ENCODE data around the gene AIMP2. TPM values are rescaled to one million over a fixed set of nuclear protein-coding genes. Genes with fewer than 3 reads are reported as not detected.
"Not testable (repeated sequence)": the region's sequence is repeated elsewhere in the genome, so short reads cannot be mapped to it uniquely, and the experiment has no call there.

AIMP2 gene
- total RNA-seq (10 to 100 TPM; 53.0 to 63.4 TPM), polyA plus RNA-seq (ENCODE audit: insufficient read depth, low read depth, low replicate concordance) (121 TPM)
- long read RNA-seq, donor 1, transcript AIMP2-201 (4 exons, 1,225 nt) = major isoform, 24 of 169 reads
- long read RNA-seq, donor 1, partial matches to known transcripts = 120 of 169 reads
- long read RNA-seq, donor 1, other reads (novel, unspliced or antisense) = 21 of 169 reads
- long read RNA-seq, donor 2, transcript AIMP2-201 (4 exons, 1,225 nt) = major isoform, 13 of 13 reads
- long read RNA-seq, donor 2, partial matches to known transcripts = 0 of 13 reads
- long read RNA-seq, donor 2, other reads (novel, unspliced or antisense) = 0 of 13 reads

DNA sequence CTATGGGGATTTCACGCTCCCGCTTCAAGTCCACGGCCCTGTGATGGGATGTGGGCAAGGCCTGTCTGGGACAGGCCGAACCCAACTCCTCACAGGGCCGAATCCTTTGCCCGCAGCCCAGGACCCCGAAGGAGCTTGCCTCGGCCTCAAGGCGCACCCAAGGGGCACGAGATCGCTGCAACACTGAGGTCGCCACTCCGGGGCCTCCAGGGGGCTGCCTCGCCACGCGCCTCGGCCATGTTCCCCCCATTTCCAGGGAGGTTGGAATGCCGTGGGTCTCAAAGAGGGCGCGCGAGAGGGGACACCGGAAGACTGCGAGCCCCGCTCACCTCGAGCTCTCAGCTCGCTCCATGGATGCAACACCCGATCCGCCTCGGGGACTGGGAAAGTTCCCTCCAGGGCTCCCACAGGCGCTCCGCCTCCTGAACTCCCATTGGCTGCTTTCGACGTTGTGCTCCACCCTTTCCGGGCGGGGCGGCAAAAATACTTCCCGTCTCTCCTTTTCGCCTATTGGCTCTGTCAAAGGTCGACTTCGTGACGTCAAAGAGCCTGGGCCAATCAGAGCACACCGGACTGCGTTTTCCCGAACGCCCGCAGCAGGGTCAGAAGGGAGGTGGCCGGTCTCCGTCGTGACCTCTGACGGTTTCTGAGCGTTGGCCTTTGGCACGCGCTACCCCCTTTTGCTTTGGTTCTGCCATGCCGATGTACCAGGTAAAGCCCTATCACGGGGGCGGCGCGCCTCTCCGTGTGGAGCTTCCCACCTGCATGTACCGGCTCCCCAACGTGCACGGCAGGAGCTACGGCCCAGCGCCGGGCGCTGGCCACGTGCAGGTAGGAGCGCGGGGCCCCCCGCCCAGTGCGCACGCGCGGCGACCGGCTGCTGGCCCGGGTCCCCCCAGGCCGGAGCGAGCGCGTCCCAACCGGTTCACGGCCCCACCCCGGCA, at the start of gene AIMP2, which contains the start of gene PMS2:
Gene AIMP2 (plus strand): TSS at position 605 of the 944 bp plus-strand sequence. CDS start 92 bp downstream, at position 697.
Gene PMS2 (minus strand): TSS at position 382 of the 944 bp plus-strand sequence. CDS start 30 bp downstream, at position 352.
- peak; percentile 99 for DNase-seq
- TF ChIP-seq, protein P1, sequence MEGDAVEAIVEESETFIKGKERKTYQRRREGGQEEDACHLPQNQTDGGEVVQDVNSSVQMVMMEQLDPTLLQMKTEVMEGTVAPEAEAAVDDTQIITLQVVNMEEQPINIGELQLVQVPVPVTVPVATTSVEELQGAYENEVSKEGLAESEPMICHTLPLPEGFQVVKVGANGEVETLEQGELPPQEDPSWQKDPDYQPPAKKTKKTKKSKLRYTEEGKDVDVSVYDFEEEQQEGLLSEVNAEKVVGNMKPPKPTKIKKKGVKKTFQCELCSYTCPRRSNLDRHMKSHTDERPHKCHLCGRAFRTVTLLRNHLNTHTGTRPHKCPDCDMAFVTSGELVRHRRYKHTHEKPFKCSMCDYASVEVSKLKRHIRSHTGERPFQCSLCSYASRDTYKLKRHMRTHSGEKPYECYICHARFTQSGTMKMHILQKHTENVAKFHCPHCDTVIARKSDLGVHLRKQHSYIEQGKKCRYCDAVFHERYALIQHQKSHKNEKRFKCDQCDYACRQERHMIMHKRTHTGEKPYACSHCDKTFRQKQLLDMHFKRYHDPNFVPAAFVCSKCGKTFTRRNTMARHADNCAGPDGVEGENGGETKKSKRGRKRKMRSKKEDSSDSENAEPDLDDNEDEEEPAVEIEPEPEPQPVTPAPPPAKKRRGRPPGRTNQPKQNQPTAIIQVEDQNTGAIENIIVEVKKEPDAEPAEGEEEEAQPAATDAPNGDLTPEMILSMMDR (IDR thresholded peaks at IDR 0.05) = peak in 1 of 3 experiments; percentile 34
- peak; percentile 14 for TF ChIP-seq POLR2A (IDR thresholded peaks at IDR 0.05)
- peaks cover 8% of the 10 kb centered on the region for H3K4me1 ChIP-seq
- intact Hi-C loops (cut with DNase I; ENCODE audit: low total_unique reads) = no loop called here
- no peaks in the 10 kb centered on the region for H3K9me3 ChIP-seq
- H3K27me3 ChIP-seq = no peaks in the 10 kb centered on the region
- 0 to 1% methylated on average over 22 to 71 of the region's 84 CpGs for WGBS, 2 donors
- H3K36me3 ChIP-seq (ENCODE audit: low read depth, missing control alignments) = no peaks in the 10 kb centered on the region
- H3K4me3 ChIP-seq = peak within 1 kb of the TSS; percentile 66 to 72
- peak within 1 kb of the TSS; percentile 87 to 92 for H3K27ac ChIP-seq

DNA sequence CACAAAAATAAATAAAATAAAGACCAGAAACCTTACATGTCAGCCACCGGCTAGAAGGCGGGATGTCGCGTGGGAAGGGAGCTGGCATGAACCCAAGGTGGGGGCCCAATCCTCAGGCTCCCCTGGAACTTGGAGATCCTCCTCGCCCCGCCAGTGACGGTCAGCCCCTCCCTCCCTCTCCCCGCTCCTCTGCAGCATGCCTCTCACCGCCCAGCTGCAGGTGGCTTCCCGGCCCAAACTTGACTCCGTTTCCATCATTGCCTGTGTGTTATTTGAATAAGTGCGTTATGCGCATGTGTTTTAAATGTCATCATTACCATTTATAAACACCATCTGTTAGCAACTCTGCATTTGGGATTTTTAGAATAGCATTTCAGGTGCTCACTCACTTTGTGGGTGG, 45.9 kb upstream of the AIMP2 start:
- intact Hi-C loops (cut with DNase I; ENCODE audit: low total_unique reads); H3K27me3 ChIP-seq; DNase-seq; H3K4me1 ChIP-seq; H3K9me3 ChIP-seq; H3K36me3 ChIP-seq (ENCODE audit: low read depth, missing control alignments); H3K27ac ChIP-seq; H3K4me3 ChIP-seq: not testable (repeated sequence)
- 53% methylated on average over 3 of the region's 13 CpGs; no CpG with 5 or more reads in 1 of the 2 donors for WGBS, 2 donors

DNA sequence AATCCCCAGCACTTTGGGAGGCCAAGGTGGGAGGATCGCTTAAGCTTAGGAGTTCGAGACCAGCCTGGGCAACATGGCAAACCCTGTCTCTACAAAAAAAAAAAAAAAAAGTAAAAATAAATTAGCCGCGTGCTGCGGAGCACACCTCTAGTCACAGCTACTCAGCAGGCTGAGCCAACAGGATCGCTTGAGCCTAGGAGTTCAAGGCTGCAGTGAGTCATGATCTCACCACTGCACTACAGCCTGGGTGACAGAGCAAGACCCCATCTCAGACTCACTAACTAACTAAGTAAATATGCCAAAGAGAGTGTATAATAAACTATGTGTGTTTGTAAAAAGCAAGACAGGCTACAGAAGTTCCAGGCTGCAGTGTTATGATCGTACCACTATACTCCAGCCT, 45.3 kb upstream of the AIMP2 start:
- intact Hi-C loops (cut with DNase I; ENCODE audit: low total_unique reads); DNase-seq; H3K36me3 ChIP-seq (ENCODE audit: low read depth, missing control alignments); H3K4me3 ChIP-seq; H3K27ac ChIP-seq; H3K4me1 ChIP-seq; H3K27me3 ChIP-seq; H3K9me3 ChIP-seq: not testable (repeated sequence)
- 97% methylated on average over 5 of the region's 7 CpGs; no CpG with 5 or more reads in 1 of the 2 donors for WGBS, 2 donors

DNA sequence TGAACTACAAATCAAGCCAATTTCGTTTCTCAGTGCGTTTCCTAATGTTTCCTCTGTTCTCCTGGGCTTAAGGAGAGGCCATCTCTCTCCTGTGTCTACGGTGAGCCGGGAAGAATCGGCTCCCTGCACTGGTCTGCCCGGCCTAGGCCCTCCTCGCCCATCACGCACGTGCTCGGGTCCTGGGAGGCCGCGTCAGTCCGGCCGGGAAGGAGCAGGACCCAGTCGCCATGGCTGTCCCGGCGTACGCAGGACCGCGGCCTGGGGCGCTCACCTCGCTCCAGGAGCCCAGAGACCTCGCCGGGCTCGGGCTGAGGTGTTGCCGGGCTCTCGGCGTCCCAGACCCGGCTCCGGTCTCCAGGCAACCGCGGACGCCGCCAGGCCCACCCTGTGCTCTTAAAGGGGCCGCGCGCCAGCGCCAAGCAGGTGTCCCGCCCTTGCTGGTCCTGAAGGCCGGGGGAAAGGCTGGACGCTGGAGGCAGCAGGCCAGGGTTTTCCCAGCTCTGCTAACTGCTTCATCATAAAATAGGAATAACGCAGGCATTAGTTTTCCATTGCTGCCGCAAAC, 38.6 kb upstream of the AIMP2 start, which contains the start of gene RSPH10B:
Gene RSPH10B (minus strand): TSS at position 343 of the 565 bp plus-strand sequence. CDS start 3,573 bp downstream, outside the sequence.
- no CpG with 5 or more reads among the region's 43 CpGs for WGBS, 2 donors
- H3K9me3 ChIP-seq; H3K27me3 ChIP-seq; DNase-seq; intact Hi-C loops (cut with DNase I; ENCODE audit: low total_unique reads); H3K4me3 ChIP-seq; H3K4me1 ChIP-seq; H3K36me3 ChIP-seq (ENCODE audit: low read depth, missing control alignments); H3K27ac ChIP-seq: not testable (repeated sequence)

DNA sequence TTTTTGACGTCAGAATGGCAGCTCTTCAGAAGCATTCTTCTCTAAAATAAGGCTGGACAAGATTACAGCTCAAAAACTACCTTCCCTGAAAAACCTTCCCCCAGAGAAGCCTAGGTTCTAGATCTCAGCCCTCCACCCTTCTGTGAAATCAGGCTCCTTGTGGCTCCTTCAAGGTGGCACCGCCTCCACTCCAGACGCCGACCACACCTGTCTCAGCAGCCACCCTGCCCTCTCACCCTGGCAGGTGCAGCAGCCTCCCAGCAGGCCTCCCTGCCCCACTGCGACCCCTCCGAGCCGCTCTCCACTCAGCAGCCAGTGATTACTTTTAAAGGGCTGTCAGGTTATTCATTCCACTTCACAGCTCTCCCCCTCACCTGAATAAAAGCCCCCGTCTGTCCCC, 35.5 kb upstream of the AIMP2 start:
- H3K9me3 ChIP-seq; H3K36me3 ChIP-seq (ENCODE audit: low read depth, missing control alignments); H3K4me3 ChIP-seq; intact Hi-C loops (cut with DNase I; ENCODE audit: low total_unique reads); H3K27ac ChIP-seq; H3K4me1 ChIP-seq; DNase-seq; H3K27me3 ChIP-seq: not testable (repeated sequence)
- WGBS, 2 donors = no CpG with 5 or more reads among the region's 8 CpGs

DNA sequence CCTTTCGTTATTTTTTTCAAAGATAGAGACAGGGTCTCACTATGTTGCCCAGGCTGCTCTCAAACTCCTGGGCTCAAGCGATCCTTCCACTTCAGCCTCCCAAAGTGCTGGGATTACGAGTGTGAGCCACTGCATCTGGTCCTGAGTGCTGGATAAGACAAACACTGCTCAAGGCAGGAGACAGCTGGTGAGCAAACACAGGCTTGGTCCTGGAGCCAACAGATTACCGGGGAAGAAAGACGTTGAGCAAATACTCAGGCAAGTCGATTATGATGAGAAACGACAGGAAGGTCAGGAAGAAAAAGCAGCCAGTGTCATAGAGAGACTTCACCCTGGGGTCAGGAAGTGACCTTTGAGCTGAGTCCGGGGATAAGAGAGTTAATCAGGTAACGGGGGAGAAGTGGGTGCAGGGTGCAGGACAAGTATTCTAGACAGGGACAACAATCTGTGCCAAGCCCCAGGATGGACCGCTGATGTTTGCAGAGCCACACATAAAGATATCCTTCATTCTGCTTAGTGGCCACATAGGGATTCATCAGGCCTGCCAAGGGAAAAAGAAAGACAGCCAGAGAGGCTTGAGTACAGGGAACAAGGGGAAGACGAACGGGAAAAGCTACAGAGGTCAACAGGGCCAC, 29.3 kb upstream of the AIMP2 start:
- WGBS, 2 donors = 75% methylated on average over 3 of the region's 12 CpGs; no CpG with 5 or more reads in 1 of the 2 donors
- H3K9me3 ChIP-seq; H3K4me1 ChIP-seq; H3K27ac ChIP-seq; intact Hi-C loops (cut with DNase I; ENCODE audit: low total_unique reads); H3K4me3 ChIP-seq; H3K27me3 ChIP-seq; H3K36me3 ChIP-seq (ENCODE audit: low read depth, missing control alignments); DNase-seq: not testable (repeated sequence)

DNA sequence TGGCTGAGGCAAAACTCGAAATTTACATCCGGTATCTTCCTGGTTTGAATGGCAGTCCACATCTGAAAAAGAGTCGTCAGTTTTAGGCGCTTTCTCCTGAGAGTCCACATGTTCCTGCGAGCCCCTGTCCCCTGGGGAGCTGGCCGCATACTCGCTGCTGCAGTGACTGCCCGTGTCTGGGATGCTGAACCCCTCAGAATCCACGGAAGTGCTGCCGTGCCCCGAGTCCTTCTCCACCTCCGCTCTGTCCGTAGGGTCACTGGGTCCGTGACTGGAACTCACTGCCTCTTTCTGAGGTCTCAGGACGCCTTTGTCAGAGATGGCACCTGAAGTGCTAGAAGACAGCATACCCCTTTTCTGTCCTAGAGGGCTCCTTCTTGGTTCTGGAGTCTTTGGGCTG, 22.0 kb upstream of the AIMP2 start:
- intact Hi-C loops (cut with DNase I; ENCODE audit: low total_unique reads); H3K4me1 ChIP-seq; H3K27me3 ChIP-seq; H3K9me3 ChIP-seq; DNase-seq; H3K4me3 ChIP-seq; H3K36me3 ChIP-seq (ENCODE audit: low read depth, missing control alignments); H3K27ac ChIP-seq: not testable (repeated sequence)
- WGBS, 2 donors = 83 to 93% methylated on average over 15 of the region's 15 CpGs

Data from testis (tissue), 5 donors.